AG04449 (cell line): ENCODE results near the gene MYOCD.
A peak's percentile ranks its signal among the peaks of the same experiment; 100 is the strongest.

ENCODE experiments used
- CTCF ChIA-PET: fragments of 350-600 bp; formaldehyde crosslinking; extraction: SDS; loops from one replicate; lab custom pipeline; 2021; ENCODE audit warnings: antibody characterized with exemption; lab: Yijun Ruan, JAX
- POLR2A ChIA-PET: fragments of 400-600, 350-600 bp; formaldehyde crosslinking; extraction: SDS; loops from one replicate; lab custom pipeline; 2020; ENCODE audit warnings: antibody characterized with exemption, inconsistent platforms; lab: Yijun Ruan, JAX
- DNase-seq: peaks from one replicate; pipeline ENCODE4 v3.0.0-alpha.2; 2010; ENCODE audit warnings: low read depth, low spot score
- H3K4me3 ChIP-seq: 2 replicates; pipeline ENCODE4 v1.5.1; 2011; ENCODE audit warnings: low read depth, mild to moderate bottlenecking, control low read depth, low read length
- TF ChIP-seq, protein P1 (sequence below): IDR thresholded peaks from one replicate; pipeline ENCODE4 v1.5.1; 2011; ENCODE audit warnings: mild to moderate bottlenecking, moderate library complexity, low read length, control low read depth, inconsistent platforms; ENCODE audit not compliant: insufficient read depth; ENCODE audit errors: missing control alignments

The MYOCD gene

DNA sequence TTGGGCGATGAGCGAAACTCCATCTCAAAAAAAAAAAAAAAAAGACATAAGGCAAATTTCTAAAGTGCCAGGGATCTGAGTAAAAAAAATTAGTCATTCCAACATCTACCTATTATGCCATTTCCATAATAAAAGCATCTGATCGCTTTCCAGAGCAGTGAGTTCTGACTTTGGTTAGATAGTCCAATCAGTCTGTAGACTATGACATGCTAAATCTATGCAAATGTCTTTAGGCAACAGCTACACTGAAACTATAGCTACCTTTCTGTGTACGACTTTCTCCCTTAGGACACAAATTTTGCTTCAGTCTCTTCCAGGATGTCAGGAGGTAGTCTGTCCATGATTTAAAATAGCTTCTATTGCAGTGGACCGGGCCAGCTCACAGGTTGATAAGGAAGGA, 64.7 kb downstream of the MYOCD start:
- ChIA-PET CTCF (interaction anchor here (1.1 to 6.5 kb wide), 4 partner anchors 10 to 185 kb away, joined by 3 to 35 read pairs (median 4); no protein-coding TSS in a partner anchor), POLR2A (no interaction called here)
- TF ChIP-seq, protein P1, sequence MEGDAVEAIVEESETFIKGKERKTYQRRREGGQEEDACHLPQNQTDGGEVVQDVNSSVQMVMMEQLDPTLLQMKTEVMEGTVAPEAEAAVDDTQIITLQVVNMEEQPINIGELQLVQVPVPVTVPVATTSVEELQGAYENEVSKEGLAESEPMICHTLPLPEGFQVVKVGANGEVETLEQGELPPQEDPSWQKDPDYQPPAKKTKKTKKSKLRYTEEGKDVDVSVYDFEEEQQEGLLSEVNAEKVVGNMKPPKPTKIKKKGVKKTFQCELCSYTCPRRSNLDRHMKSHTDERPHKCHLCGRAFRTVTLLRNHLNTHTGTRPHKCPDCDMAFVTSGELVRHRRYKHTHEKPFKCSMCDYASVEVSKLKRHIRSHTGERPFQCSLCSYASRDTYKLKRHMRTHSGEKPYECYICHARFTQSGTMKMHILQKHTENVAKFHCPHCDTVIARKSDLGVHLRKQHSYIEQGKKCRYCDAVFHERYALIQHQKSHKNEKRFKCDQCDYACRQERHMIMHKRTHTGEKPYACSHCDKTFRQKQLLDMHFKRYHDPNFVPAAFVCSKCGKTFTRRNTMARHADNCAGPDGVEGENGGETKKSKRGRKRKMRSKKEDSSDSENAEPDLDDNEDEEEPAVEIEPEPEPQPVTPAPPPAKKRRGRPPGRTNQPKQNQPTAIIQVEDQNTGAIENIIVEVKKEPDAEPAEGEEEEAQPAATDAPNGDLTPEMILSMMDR = no peak
- no peak for DNase-seq
- H3K4me3 ChIP-seq = no peak overlapping the region

DNA sequence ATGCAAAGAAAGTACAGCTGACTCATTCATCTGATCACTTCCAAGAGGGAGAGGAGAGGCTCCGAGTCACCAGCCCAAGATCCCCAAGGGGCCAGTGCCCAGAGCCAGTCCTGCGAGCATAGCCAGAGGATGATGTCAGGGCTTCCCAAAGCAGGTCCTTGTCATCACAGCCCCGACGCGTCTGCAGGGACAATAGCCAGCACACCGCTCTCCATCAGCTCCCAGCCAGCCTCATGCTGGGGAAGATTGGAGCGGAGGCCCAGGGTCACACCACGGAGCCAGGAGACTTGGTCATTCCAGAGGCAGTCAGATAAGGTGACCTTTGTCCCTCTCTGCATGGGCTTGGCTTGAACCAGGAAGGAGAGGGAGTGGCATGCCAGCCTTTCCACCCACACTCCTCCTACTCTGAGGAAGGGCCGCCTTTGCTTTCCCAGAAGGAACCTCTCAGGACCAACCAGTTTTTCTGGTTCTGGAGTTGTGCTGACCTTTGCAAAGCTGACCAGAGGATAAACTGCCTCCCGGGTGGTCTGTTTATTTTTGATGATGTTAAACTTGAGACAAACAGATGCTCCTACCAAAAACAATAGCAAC, 65.3 kb downstream of the MYOCD start:
- TF ChIP-seq, protein P1 = no peak
- POLR2A ChIA-PET = no interaction called here
- DNase-seq = peak; percentile 46
- no peak overlapping the region for H3K4me3 ChIP-seq
- CTCF ChIA-PET = interaction anchor here (0.9 to 6.5 kb wide), 4 partner anchors 10 to 59 kb away, joined by 3 to 35 read pairs (median 4); no protein-coding TSS in a partner anchor

DNA sequence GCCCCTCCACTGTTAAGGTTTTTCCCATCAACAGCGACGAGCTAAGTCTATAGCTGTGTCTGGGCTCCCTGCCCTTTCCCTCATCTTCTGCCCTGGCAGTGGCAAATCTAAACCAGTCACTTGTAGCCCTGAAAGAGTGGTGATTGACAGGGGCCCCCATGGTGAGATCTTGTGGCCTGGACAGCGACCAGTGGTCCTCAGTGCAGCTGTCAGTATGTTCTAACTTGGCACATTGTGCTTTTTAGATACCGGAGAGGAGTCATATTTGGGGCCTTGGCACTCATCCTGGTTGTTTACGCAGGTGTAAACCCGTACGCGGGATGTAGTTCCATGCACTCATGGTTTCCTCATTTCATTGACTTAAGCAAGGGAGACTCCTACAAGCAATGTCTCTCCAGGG, 66.1 kb downstream of the MYOCD start:
- ChIA-PET CTCF (interaction anchor here (0.9 to 6.5 kb wide), 2 partner anchors 10 to 12 kb away, joined by 3 to 35 read pairs; no protein-coding TSS in a partner anchor), POLR2A (no interaction called here)
- no peak for DNase-seq
- TF ChIP-seq, protein P1 = no peak
- no peak overlapping the region for H3K4me3 ChIP-seq

DNA sequence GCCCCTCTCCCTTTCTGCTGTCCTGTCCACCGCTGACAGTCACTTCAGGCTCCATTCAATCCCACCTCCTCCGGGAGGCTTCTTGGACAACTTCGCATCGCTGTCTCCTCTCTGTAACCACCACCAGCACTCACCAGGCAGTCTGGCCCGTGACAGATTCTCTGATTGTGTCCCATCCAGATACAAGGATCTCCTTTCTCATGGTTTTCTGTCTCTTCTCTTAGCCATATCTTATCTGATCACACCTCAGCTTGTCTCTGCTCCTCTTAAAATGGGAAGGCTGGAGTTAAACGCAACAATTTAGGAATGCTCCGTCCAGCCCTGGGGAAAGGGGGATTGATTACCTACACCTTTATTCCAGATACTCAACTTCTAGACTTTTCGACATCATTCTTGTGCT, 66.7 kb downstream of the MYOCD start:
- no peak overlapping the region for H3K4me3 ChIP-seq
- POLR2A ChIA-PET = no interaction called here
- TF ChIP-seq, protein P1 = no peak
- CTCF ChIA-PET = interaction anchor here (6.5 kb wide), 1 partner anchor 9 kb away, joined by 35 read pairs; no protein-coding TSS in a partner anchor
- DNase-seq = no peak

DNA sequence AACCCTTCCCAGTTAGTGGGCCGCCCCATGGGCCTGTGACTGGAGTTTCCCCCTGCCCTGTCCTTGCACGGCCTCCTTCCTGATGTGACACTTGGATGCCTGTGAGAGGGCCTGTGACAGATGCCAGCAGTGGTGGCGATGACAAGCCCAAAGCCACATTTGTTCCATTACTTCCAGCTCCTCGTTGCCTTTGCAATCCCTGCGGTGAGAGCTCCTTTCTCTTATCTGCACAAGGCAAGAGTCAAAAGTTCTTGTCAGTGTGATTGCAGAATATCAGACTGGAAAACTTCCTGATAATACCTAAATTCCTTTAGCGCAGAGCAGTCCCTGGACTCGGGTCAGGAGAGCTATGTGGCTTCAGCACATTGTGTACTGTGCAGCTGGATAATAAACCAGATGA, 69.2 kb downstream of the MYOCD start:
- no peak overlapping the region for H3K4me3 ChIP-seq
- TF ChIP-seq, protein P1 = no peak
- no peak for DNase-seq
- POLR2A ChIA-PET = no interaction called here
- CTCF ChIA-PET = interaction anchor here (1.0 to 2.0 kb wide), 4 partner anchors 43 to 554 kb away, joined by 3 to 5 read pairs (median 4); no protein-coding TSS in a partner anchor

DNA sequence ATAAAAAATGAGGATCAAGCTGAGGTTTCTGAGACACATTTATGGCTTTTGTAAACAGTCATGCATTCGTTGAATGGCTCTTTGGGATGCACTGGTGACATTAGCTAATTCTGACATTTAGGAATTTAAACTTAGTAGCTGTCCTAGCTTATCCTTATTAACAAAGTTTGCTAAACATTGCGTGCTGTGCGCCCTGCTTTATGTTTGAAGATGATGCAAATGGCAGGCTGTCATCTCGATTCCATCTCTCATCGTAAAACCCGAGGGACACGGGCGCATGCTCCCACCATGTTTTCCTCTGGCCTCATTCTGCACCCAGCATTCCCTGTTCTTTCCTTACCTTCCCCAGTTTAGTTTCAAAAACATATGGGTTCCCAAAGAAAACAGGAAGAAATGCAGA, 69.8 kb downstream of the MYOCD start:
- TF ChIP-seq, protein P1 = no peak
- no peak for DNase-seq
- H3K4me3 ChIP-seq = no peak overlapping the region
- ChIA-PET CTCF (interaction anchor here (1.0 to 2.0 kb wide), 5 partner anchors 8 to 555 kb away, joined by 3 to 5 read pairs (median 4); no protein-coding TSS in a partner anchor), POLR2A (no interaction called here)
